ACC112 (cell line): ENCODE data around the gene LCN12.
A peak's percentile ranks its signal among the peaks of the same experiment; 100 is the strongest.

Experiments used
- H2AFZ ChIP-seq: fragments of 200-600 bp; sonication (generic); one replicate; pipeline ENCODE4 v1.6.0; 2017; ENCODE audit warnings: antibody characterized with exemption, low read length; ENCODE audit not compliant: unreplicated experiment
- H3K27ac ChIP-seq: fragments of 200-600 bp; sonication (generic); 2 replicates; pipeline ENCODE4 v1.5.1; 2014; ENCODE audit warnings: low read depth, mild to moderate bottlenecking, antibody characterized with exemption, low read length, moderate library complexity
- H3K27me3 ChIP-seq: fragments of 200-600 bp; sonication (generic); 2 replicates; pipeline ENCODE4 v1.6.1; 2014; ENCODE audit warnings: mild to moderate bottlenecking, antibody characterized with exemption, low read length, moderate library complexity, mixed read lengths; ENCODE audit not compliant: insufficient read depth
- H3K36me3 ChIP-seq: fragments of 200-600 bp; sonication (generic); 2 replicates; pipeline ENCODE4 v1.6.1; 2016; ENCODE audit warnings: mild to moderate bottlenecking, antibody characterized with exemption, low read length, moderate library complexity, mixed read lengths; ENCODE audit not compliant: insufficient read depth
- H3K4me1 ChIP-seq: fragments of 200-600 bp; sonication (generic); one replicate; pipeline ENCODE4 v1.6.1; 2016; ENCODE audit warnings: low read length, mixed read lengths; ENCODE audit not compliant: insufficient read depth, unreplicated experiment, control insufficient read depth
- H3K4me3 ChIP-seq: fragments of 200-600 bp; sonication (generic); 2 replicates; pipeline ENCODE4 v1.5.1; 2014; ENCODE audit warnings: mild to moderate bottlenecking, low read depth, low read length
- H3K79me2 ChIP-seq: fragments of 200-600 bp; sonication (generic); one replicate; pipeline ENCODE4 v1.6.0; 2016; ENCODE audit warnings: low read length; ENCODE audit not compliant: control insufficient read depth, unreplicated experiment, insufficient read depth

The LCN12 gene

GRCh38 chr9:136939996-136940525, 12.0 kb upstream of the LCN12 start:
- Histone ChIP-seq H3K27me3 (no peaks in the 10 kb centered on the region), H3K79me2 (peaks cover 33% of the 10 kb centered on the region), H3K4me1 (peaks cover 7% of the 10 kb centered on the region), H3K4me3 (no peak overlapping the region), H2AFZ (no peak overlapping the region), H3K27ac (no peak overlapping the region), H3K36me3 (peaks cover 37% of the 10 kb centered on the region; the same call in 1 of the 2 replicates)

GRCh38 chr9:136940526-136941230, 11.4 kb upstream of the LCN12 start:
- no peak overlapping the region for H3K27ac ChIP-seq
- H3K79me2 ChIP-seq = peaks cover 33% of the 10 kb centered on the region
- peaks cover 37% of the 10 kb centered on the region; the same call in 1 of the 2 replicates for H3K36me3 ChIP-seq
- no peak overlapping the region for H2AFZ ChIP-seq
- H3K4me1 ChIP-seq = peaks cover 7% of the 10 kb centered on the region
- no peaks in the 10 kb centered on the region for H3K27me3 ChIP-seq
- no peak overlapping the region for H3K4me3 ChIP-seq

GRCh38 chr9:136941231-136942111, 10.6 kb upstream of the LCN12 start:
- H3K79me2 ChIP-seq = peaks cover 33% of the 10 kb centered on the region
- H3K27ac ChIP-seq = no peak overlapping the region
- no peak overlapping the region; the same call in 1 of the 2 replicates for H3K4me3 ChIP-seq
- H2AFZ ChIP-seq = no peak overlapping the region
- H3K36me3 ChIP-seq = peaks cover 37% of the 10 kb centered on the region; the same call in 1 of the 2 replicates
- no peaks in the 10 kb centered on the region for H3K27me3 ChIP-seq
- peaks cover 7% of the 10 kb centered on the region for H3K4me1 ChIP-seq

GRCh38 chr9:136942112-136942880, 9.8 kb upstream of the LCN12 start:
- Histone ChIP-seq H2AFZ (no peak overlapping the region), H3K27ac (no peak overlapping the region), H3K27me3 (no peaks in the 10 kb centered on the region), H3K4me3 (peak overlapping the region; percentile 99), H3K79me2 (peaks cover 33% of the 10 kb centered on the region), H3K36me3 (peaks cover 37% of the 10 kb centered on the region; the same call in 1 of the 2 replicates), H3K4me1 (peaks cover 7% of the 10 kb centered on the region)

- Histone ChIP-seq H3K27me3 (no peaks in the 10 kb centered on the region), H3K36me3 (peaks cover 37% of the 10 kb centered on the region; the same call in 1 of the 2 replicates), H3K27ac (no peak overlapping the region), H3K4me3 (peak overlapping the region; percentile 99), H3K4me1 (peaks cover 9% of the 10 kb centered on the region), H3K79me2 (peaks cover 33% of the 10 kb centered on the region), H2AFZ (no peak overlapping the region)
Observed at GRCh38 chr9:136942881-136943230, 9.2 kb upstream of the LCN12 start.

GRCh38 chr9:136943291-136944211, 8.5 kb upstream of the LCN12 start:
- peak overlapping the region; percentile 50 for H2AFZ ChIP-seq
- peaks cover 37% of the 10 kb centered on the region; the same call in 1 of the 2 replicates for H3K36me3 ChIP-seq
- no peaks in the 10 kb centered on the region for H3K27me3 ChIP-seq
- peak overlapping the region; percentile 78 for H3K27ac ChIP-seq
- H3K4me3 ChIP-seq = peak overlapping the region; percentile 99
- peaks cover 13% of the 10 kb centered on the region for H3K4me1 ChIP-seq
- peaks cover 33% of the 10 kb centered on the region for H3K79me2 ChIP-seq

GRCh38 chr9:136944212-136944518, 7.9 kb upstream of the LCN12 start:
- peak overlapping the region; percentile 99 for H3K4me3 ChIP-seq
- peaks cover 33% of the 10 kb centered on the region for H3K79me2 ChIP-seq
- H3K36me3 ChIP-seq = peaks cover 33% of the 10 kb centered on the region; the same call in 1 of the 2 replicates
- peak overlapping the region; percentile 50 for H2AFZ ChIP-seq
- H3K4me1 ChIP-seq = peaks cover 13% of the 10 kb centered on the region
- H3K27ac ChIP-seq = peak overlapping the region; percentile 78
- no peaks in the 10 kb centered on the region for H3K27me3 ChIP-seq

DNA sequence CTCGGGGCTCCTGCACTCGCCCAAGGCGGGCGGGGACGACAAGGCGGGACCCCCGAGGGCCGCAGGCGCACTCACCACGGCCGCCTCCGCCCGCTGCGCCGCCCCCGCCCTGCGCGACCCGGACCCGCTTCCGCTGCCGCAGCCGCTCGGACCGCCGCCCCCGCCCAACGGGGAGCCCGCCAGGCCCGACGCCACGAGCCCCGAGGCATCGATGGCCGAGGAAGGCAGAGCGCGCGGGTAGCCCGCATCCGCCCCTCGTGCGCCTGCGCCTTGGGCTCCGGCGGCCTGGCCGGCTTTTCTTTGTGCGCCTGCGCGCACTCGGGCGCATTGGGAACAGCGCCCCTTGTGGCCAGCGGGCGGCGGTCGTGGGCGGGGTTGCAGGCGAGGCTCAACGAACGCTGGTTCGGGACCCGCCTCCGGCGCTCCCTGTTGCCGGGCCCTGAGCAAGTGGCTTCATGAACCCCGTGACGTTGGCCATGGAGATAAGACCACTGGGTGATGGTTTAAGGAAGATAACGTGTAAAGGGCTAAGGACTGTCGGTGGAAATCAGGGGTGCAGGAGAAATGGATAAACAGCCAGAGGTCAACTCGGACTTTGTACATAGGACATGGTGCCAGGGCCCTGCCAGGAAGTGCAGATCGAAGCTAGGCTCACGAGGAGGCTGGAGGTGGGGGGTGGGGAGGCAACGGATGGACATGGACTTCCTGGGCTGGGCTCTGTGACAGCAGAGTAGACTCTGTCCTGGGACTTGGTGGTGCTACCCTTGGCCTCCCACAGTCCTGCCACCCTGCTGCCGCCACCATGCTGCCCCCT, 7.3 kb upstream of the LCN12 start, which contains the start of the genes C8G and FBXW5:
C8G (plus strand) TSS at position 725 of the 814 bp plus-strand sequence; CDS start at position 803, 78 bp downstream.
FBXW5 (minus strand) TSS at position 220 of the 814 bp plus-strand sequence. CDS start 655 bp downstream, outside the sequence.
- H3K27ac ChIP-seq = peak within 1 kb of the TSS; percentile 78
- peaks cover 33% of the 10 kb centered on the region for H3K79me2 ChIP-seq
- H3K27me3 ChIP-seq = no peaks in the 10 kb centered on the region
- peak within 1 kb of the TSS; percentile 99 for H3K4me3 ChIP-seq
- H2AFZ ChIP-seq = peak within 1 kb of the TSS; percentile 50
- H3K4me1 ChIP-seq = peaks cover 13% of the 10 kb centered on the region
- peaks cover 29% of the 10 kb centered on the region; the same call in 1 of the 2 replicates for H3K36me3 ChIP-seq
